Left ventricle myocardium inferior (tissue), 1 donor: ENCODE data around the gene DDX43. TPM values are rescaled to one million over a fixed set of nuclear protein-coding genes. Genes with fewer than 3 reads are reported as not detected.
"Not testable (repeated sequence)": the region's sequence is repeated elsewhere in the genome, so short reads cannot be mapped to it uniquely, and the experiment has no call there.

Source experiments
- DNase-seq: peaks from one replicate; pipeline ENCODE4 v3.0.0-alpha.2; 2020
- H3K27ac ChIP-seq: fragments of 200-600 bp; replicated peaks from 2 replicates; pipeline ENCODE4 v1.8.0; 2021
- H3K27me3 ChIP-seq: fragments of 200-600 bp; 2 replicates; pipeline ENCODE4 v1.8.0; 2021; ENCODE audit warnings: low read depth
- H3K36me3 ChIP-seq: fragments of 200-600 bp; 2 replicates; pipeline ENCODE4 v1.8.0; 2021
- H3K4me1 ChIP-seq: fragments of 200-600 bp; 2 replicates; pipeline ENCODE4 v1.8.0; 2021
- H3K4me3 ChIP-seq: fragments of 200-600 bp; 2 replicates; pipeline ENCODE4 v1.8.0; 2021; ENCODE audit warnings: mild to moderate bottlenecking, moderate library complexity
- H3K9me3 ChIP-seq: fragments of 200-600 bp; replicated peaks from 2 replicates; pipeline ENCODE4 v1.8.0; 2021
- intact Hi-C: fragments of 100-400 bp; cut with micrococcal nuclease; formaldehyde crosslinking; loops from one replicate; pipeline ENCODE4 v1.11.0; 2022
- total RNA-seq: library from RNA; stranded (reverse); fragmentation: NEBNext Ultra II Directional; extraction: Animal tissue kit (Norgen Biotek cat#: 25700); gene quantifications from one replicate; pipeline ENCODE4 v1.2.1, GENCODE V29; 2021
- TF ChIP-seq, protein P1 (sequence below): fragments of 200-600 bp; IDR thresholded peaks from 2 replicates; pipeline ENCODE4 v1.8.0; 2021; ENCODE audit warnings: antibody characterized with exemption, mild to moderate bottlenecking, borderline replicate concordance
- donor health status: DM: no; HTN: yes; CAD: no; lungs with severe emphysema.

Gene DDX43
- total RNA-seq, 1 donor from 2014 or later, result 0.41 TPM

DNA sequence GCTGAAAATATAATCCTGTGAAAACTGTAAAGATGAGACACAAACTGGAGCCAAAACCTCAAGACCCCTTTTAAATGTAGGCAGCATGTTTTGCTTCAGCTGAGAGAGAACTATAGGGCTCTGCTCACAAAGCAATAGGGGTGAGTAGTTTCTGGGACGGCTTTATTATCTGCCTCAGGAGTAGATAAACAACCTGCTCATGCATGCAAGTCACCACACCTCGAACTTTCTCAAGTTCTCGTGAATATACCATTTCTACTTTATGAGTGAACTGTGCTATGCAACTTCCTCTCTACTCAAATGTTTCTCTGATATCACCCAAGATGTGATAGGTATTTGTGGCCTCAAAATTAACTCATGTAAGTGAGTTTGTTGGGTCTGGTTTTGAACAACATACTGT lies 17.4 kb upstream of the DDX43 start:
- H3K27me3 ChIP-seq, result no peaks in the 10 kb centered on the region
- no peak for DNase-seq
- no peak overlapping the region for H3K27ac ChIP-seq
- intact Hi-C loops, result no loop called here
- TF ChIP-seq, protein P1, sequence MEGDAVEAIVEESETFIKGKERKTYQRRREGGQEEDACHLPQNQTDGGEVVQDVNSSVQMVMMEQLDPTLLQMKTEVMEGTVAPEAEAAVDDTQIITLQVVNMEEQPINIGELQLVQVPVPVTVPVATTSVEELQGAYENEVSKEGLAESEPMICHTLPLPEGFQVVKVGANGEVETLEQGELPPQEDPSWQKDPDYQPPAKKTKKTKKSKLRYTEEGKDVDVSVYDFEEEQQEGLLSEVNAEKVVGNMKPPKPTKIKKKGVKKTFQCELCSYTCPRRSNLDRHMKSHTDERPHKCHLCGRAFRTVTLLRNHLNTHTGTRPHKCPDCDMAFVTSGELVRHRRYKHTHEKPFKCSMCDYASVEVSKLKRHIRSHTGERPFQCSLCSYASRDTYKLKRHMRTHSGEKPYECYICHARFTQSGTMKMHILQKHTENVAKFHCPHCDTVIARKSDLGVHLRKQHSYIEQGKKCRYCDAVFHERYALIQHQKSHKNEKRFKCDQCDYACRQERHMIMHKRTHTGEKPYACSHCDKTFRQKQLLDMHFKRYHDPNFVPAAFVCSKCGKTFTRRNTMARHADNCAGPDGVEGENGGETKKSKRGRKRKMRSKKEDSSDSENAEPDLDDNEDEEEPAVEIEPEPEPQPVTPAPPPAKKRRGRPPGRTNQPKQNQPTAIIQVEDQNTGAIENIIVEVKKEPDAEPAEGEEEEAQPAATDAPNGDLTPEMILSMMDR, result no peak
- H3K36me3 ChIP-seq, result no peaks in the 10 kb centered on the region
- no peak overlapping the region for H3K4me3 ChIP-seq
- no peaks in the 10 kb centered on the region for H3K4me1 ChIP-seq
- H3K9me3 ChIP-seq, result peaks cover 5% of the 10 kb centered on the region

DNA sequence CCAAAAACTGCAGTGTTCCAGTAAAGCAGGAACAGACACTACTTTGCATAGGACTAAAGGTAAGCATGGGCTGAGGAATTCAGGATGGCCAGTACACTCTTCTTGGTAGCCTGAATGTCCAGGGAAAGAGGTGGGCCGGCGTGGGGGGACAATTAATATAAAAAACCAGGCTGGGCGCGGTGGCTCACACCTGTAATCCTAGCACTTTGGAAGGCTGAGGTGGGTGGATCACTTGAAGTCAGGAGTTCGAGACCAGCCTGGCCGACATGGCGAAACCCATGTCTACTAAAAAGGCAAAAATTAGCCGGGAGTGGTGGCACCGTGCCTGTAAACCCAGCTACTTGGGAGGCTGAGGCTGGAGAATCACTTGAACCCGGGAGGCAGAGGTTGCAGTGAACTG lies 13.1 kb upstream of the DDX43 start:
- DNase-seq, H3K4me1 ChIP-seq, H3K27ac ChIP-seq, H3K9me3 ChIP-seq, H3K4me3 ChIP-seq, H3K36me3 ChIP-seq, intact Hi-C loops: not testable (repeated sequence)
- H3K27me3 ChIP-seq, result peaks cover 11% of the 10 kb centered on the region

DNA sequence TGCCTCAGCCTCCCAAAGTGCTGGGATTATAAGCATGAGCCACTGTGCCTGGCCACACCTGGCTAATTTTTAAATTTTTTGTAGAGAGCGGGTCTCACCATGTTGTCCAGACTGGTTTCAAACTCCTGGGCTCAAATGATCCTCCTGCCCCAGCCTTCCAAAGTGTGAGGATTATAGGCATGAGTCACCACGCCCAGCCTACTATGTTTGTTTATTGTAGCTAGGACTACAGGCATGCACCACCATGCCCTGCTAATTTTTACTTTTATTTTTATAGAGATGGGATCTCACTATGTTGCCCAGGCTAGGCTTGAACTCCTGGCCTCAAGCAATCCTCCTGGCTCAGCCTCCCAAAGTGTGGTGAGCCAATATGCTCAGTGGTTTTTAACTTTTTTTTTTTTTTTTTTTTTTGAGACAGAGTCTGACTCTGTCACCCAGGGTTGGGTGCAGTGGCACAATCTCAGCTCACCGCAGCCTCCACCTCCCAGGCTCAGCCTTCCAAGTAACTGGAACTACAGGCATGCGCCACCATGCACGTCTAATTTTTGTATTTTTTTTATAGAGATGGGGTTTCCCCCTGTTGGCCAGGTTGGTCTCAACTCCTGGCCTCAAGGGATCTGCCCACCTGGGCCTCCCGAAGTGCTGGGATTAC lies 12.0 kb upstream of the DDX43 start:
- TF ChIP-seq, protein P1, result no peak
- Histone ChIP-seq H3K9me3 (no peaks in the 10 kb centered on the region), H3K27me3 (peaks cover 18% of the 10 kb centered on the region), H3K27ac (no peak overlapping the region), H3K36me3 (no peaks in the 10 kb centered on the region), H3K4me1 (no peaks in the 10 kb centered on the region), H3K4me3 (no peak overlapping the region)
- DNase-seq, result no peak
- intact Hi-C loops, result no loop called here

DNA sequence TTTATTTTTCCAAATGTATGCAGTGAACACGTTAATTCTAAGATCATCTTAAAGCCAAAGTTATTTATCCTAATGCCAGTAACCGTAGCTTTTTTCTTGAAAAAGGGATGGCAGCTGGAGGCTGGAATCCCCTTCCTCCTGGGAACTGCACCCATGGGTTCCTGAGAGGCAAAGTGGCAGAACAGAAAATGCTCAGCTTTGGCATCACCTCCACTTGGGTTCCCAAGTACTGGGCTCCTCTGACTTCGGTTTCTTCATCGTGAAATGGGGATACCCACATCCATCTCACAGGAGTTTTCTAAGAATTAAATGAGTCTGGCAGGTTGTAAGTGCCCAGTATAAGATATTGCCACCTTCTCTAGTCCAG lies 6.2 kb upstream of the DDX43 start:
- no peak for DNase-seq
- H3K27me3 ChIP-seq, result peaks cover 16% of the 10 kb centered on the region
- H3K9me3 ChIP-seq, result no peaks in the 10 kb centered on the region
- H3K36me3 ChIP-seq, result no peaks in the 10 kb centered on the region
- peak overlapping the region; percentile 67 for H3K4me3 ChIP-seq
- no peak overlapping the region for H3K27ac ChIP-seq
- peaks cover 10% of the 10 kb centered on the region for H3K4me1 ChIP-seq
- TF ChIP-seq, protein P1, result no peak
- intact Hi-C loops, result no loop called here

DNA sequence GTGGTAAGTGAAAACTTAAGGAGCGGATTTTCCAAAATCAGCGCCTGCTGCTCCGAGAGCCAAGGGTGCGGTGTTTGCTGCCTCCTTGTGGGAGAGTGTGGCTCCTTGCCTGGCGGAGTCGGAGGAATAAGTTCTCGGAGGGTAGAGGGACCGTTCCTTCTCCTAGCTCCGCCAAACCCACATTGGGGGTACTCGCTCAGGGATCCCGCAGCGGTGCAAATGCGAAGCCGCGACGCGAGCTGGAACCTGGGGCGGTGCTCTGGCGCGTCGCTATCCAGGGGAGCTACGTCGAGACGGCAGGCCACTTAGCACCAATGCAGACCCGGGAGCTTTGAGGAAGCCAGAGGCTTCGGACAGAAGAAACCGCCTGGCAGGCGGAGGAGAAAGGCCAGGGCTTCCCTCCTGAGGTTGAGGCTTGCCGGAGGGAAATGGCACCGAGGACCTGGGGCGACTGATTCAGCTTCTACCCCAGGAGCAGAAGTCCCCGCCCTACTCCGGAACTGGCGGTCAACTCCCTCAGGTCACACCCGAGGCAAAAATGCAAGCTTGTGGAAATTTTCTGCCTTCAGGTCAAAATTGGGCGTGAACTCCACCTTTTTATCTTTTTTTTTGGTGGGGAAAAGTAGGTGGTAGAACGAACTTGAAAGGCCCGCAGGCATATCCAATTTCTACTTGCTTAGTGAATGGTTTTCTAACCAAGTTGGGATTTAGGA lies 5.7 kb upstream of the DDX43 start:
- peaks cover 11% of the 10 kb centered on the region for H3K27me3 ChIP-seq
- peak overlapping the region; percentile 67 for H3K4me3 ChIP-seq
- H3K27ac ChIP-seq, result peak overlapping the region; percentile 34
- H3K4me1 ChIP-seq, result peaks cover 10% of the 10 kb centered on the region
- no peaks in the 10 kb centered on the region for H3K9me3 ChIP-seq
- TF ChIP-seq, protein P1, result peak; percentile 62
- no peaks in the 10 kb centered on the region for H3K36me3 ChIP-seq
- peak; percentile 29 for DNase-seq
- intact Hi-C loops, result no loop called here

DNA sequence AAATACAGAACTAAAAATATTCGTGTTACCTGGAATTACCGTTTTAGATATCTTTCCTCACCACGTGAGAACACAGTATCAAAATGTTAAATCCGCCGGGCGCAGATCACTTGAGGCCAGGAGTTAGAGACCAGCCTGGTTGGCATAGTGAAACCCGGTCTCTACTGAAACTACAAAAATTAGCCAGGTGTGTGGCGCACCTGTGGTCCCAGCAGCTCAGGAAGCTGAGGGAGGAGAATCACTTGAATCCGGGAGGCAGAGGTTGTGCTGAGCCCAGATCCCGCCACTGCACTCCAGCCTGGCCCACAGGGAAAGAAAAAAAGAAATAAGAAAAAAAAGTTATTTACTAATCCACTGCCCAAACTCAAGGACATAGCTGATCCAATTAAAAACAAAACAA lies 4.8 kb upstream of the DDX43 start:
- peaks cover 11% of the 10 kb centered on the region for H3K27me3 ChIP-seq
- intact Hi-C loops, result no loop called here
- H3K27ac ChIP-seq, result no peak overlapping the region
- DNase-seq, result no peak
- H3K4me3 ChIP-seq, result no peak overlapping the region
- H3K36me3 ChIP-seq, result no peaks in the 10 kb centered on the region
- no peaks in the 10 kb centered on the region for H3K9me3 ChIP-seq
- TF ChIP-seq, protein P1, result no peak
- peaks cover 10% of the 10 kb centered on the region for H3K4me1 ChIP-seq
